Gastrocnemius medialis (tissue), 4 donors: ENCODE measurements around the gene TMCC1. TPM values are rescaled to one million over a fixed set of nuclear protein-coding genes. Genes with fewer than 3 reads are reported as not detected.
"Not testable (repeated sequence)": the region's sequence is repeated elsewhere in the genome, so short reads cannot be mapped to it uniquely, and the experiment has no call there.

Source experiments
- ATAC-seq, 2 donors: fragments of 150-250 bp; one replicate each; pipeline ENCODE4 v1.9.1; 2016
- DNase-seq, 2 donors: peaks; one replicate each; pipeline ENCODE4 v3.0.0-alpha.2; 2019
- H3K27ac ChIP-seq, 4 donors: fragments of 200-600 bp; sonication (generic); 1 replicate in 1 of 4; 2 replicates in 3 of 4; pipeline ENCODE4 v1.5.1; 2016 to 2018; ENCODE audit warnings: mild to moderate bottlenecking in 2 of 4, moderate library complexity in 1 of 4
- H3K27me3 ChIP-seq, 3 donors: fragments of 200-600 bp; sonication (generic) in 2 of 3; 1 replicate in 1 of 3; 2 replicates in 2 of 3; pipeline versions ENCODE4 v1.5.1 to v1.6.0; 2016 to 2019; ENCODE audit warnings: mild to moderate bottlenecking in 1 of 3, moderate library complexity in 1 of 3
- H3K36me3 ChIP-seq, 2 donors: fragments of 200-600 bp; sonication (generic) in 1 of 2; one replicate each; pipeline ENCODE4 v1.5.1; 2017 to 2018
- H3K4me1 ChIP-seq, 2 donors: fragments of 200-600 bp; sonication (generic) in 1 of 2; one replicate each; pipeline ENCODE4 v1.5.1; 2016 to 2017; ENCODE audit warnings: mild to moderate bottlenecking in 2 of 2
- H3K4me3 ChIP-seq, 4 donors: fragments of 200-600 bp; sonication (generic) in 3 of 4; 1 replicate in 1 of 4; 2 replicates in 3 of 4; pipeline ENCODE4 v1.5.1; 2016 to 2019; ENCODE audit warnings: mild to moderate bottlenecking in 2 of 4
- H3K9me3 ChIP-seq, 3 donors: fragments of 200-600 bp; sonication (generic) in 2 of 3; 1 replicate in 1 of 3; 2 replicates in 2 of 3; pipeline ENCODE4 v1.5.1; 2016 to 2019
- POLR2A ChIP-seq, 2 donors: fragments of 450-650 bp; IDR thresholded peaks; one replicate each; pipeline ENCODE4 v1.6.1; 2017; ENCODE audit warnings: antibody characterized with exemption in 2 of 2, mild to moderate bottlenecking in 2 of 2, moderate library complexity in 2 of 2
- in situ Hi-C, 4 donors: fragments of 200-750 bp; cut with MboI; loops; one replicate each; pipeline versions ENCODE4 v1.15.0 to v1.8.0; 2017; ENCODE audit warnings: low sequenced_read_pairs in 4 of 4
- intact Hi-C: fragments of 100-400 bp; cut with DNase I; formaldehyde crosslinking; loops from one replicate; pipeline ENCODE4 v1.15.1; 2023; ENCODE audit warnings: low total_unique reads
- total RNA-seq, 4 donors: library from RNA; depleted of rRNA; stranded (reverse); fragments of >200 nt; gene quantifications; one replicate each; pipeline versions ENCODE4 v1.1.0 to v1.2.3, GENCODE V29; 2016
- TF ChIP-seq, protein P1 (sequence below), 5 experiments: fragments of 450-650 bp in 3 of 5; fragments of 200-600 bp in 2 of 5; sonication (generic) in 2 of 5; IDR thresholded peaks in 4 of 5; conservative IDR thresholded peaks in 1 of 5; 1 replicate in 4 of 5; 2 replicates in 1 of 5; pipeline ENCODE4 v1.5.1; 2016 to 2019; ENCODE audit warnings: antibody characterized with exemption in 5 of 5, mild to moderate bottlenecking in 3 of 5, moderate library complexity in 3 of 5

The TMCC1 gene
- total RNA-seq, 4 donors from 2014 or later = 18.8 to 24.7 (median 20.2) TPM

GRCh38 chr3:129676985-129677384 is 216.5 kb downstream of the TMCC1 start:
- Histone ChIP-seq H3K27me3 (no peaks in the 10 kb centered on the region), H3K4me3 (no peak overlapping the region), H3K27ac (peak overlapping the region; percentile 59 to 74 (median 69)), H3K36me3 (no peaks in the 10 kb centered on the region), H3K4me1 (peaks cover 43 to 50% of the 10 kb centered on the region in 2 donors), H3K9me3 (no peaks in the 10 kb centered on the region)
- in situ Hi-C loops (no loop called here), intact Hi-C loops (no loop called here)
- DNase-seq = peak in 1 of 2 donors; percentile 48
- TF ChIP-seq, protein P1, sequence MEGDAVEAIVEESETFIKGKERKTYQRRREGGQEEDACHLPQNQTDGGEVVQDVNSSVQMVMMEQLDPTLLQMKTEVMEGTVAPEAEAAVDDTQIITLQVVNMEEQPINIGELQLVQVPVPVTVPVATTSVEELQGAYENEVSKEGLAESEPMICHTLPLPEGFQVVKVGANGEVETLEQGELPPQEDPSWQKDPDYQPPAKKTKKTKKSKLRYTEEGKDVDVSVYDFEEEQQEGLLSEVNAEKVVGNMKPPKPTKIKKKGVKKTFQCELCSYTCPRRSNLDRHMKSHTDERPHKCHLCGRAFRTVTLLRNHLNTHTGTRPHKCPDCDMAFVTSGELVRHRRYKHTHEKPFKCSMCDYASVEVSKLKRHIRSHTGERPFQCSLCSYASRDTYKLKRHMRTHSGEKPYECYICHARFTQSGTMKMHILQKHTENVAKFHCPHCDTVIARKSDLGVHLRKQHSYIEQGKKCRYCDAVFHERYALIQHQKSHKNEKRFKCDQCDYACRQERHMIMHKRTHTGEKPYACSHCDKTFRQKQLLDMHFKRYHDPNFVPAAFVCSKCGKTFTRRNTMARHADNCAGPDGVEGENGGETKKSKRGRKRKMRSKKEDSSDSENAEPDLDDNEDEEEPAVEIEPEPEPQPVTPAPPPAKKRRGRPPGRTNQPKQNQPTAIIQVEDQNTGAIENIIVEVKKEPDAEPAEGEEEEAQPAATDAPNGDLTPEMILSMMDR (IDR thresholded peaks at IDR 0.05 in 4 of 5, conservative IDR thresholded peaks at IDR 0.05 in 1 of 5) = no peak
- TF ChIP-seq POLR2A (IDR thresholded peaks at IDR 0.05) = no peak
- ATAC-seq = peak; percentile 65 to 73

DNA sequence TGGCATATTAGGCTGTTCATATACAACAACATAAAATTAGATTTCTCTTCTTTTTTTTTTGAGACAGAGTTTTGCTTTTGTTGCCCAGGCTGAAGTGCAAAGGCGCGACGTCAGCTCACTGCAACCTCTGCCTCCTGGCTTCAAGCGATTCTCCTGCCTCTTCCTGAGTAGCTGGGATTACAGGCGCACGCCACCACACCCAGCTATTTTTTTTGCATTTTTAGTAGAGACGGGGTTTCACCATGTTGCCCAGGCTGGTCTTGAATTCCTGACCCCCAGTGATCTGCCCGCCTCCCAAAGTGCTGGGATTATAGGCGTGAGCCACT is 218.8 kb downstream of the TMCC1 start:
- peaks cover 0 to 13% of the 10 kb centered on the region in 2 donors for H3K36me3 ChIP-seq
- H3K27me3 ChIP-seq, intact Hi-C loops, DNase-seq, in situ Hi-C loops, H3K9me3 ChIP-seq, H3K4me3 ChIP-seq, ATAC-seq: not testable (repeated sequence)
- peak overlapping the region; percentile 23 to 68 (median 47) for H3K27ac ChIP-seq
- peaks cover 39 to 70% of the 10 kb centered on the region in 2 donors for H3K4me1 ChIP-seq

DNA sequence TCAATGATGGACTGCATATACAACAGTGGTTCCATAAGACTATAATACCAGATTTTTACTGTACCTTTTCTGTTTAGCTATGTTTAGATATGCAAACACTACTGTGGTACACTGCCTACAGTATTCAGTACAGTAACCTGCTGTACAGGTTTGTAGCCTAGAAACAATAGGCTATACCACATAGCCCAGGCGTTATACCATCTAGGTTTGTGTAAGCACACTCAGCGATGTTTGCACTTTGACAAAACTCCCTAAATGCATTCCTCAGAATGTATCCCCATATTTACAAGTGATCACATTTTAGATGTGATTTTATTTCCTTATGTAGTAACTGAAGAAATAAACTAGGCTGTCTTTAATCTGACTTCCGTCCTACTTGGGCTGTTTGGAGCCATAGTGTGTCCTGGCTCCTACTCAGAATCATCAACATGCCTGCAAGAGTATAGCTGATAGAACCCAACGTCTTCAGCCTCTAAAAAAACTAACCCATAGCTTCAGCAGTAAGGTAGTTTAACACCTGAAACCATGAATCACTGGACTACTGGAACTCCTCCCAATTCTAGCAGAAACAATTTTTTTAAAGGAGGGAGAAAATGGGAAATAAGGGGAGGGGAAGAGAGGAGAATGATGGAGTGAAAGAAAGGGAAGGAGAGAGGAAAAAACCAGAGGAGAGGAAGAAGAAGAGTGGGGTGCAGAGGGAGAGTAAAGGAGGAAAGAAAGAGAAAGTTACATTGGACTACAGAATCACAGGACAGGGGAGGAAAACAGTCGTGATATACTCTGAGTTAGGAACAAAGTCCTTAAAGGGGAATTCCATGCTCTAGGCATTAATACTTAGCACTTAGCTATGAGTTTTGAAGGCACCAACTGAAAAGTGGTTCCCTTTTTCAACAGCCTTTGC is 219.4 kb downstream of the TMCC1 start:
- Histone ChIP-seq H3K36me3 (peaks cover 0 to 13% of the 10 kb centered on the region in 2 donors), H3K4me1 (peaks cover 42 to 65% of the 10 kb centered on the region in 2 donors), H3K27ac (peak overlapping the region; percentile 23 to 68 (median 47)), H3K9me3 (no peaks in the 10 kb centered on the region), H3K4me3 (no peak overlapping the region), H3K27me3 (no peaks in the 10 kb centered on the region)
- in situ Hi-C loops = no loop called here
- TF ChIP-seq, protein P1 (IDR thresholded peaks at IDR 0.05 in 4 of 5, conservative IDR thresholded peaks at IDR 0.05 in 1 of 5) = no peak
- no peak for TF ChIP-seq POLR2A (IDR thresholded peaks at IDR 0.05)
- no peak for ATAC-seq
- no peak for DNase-seq
- intact Hi-C loops = no loop called here

DNA sequence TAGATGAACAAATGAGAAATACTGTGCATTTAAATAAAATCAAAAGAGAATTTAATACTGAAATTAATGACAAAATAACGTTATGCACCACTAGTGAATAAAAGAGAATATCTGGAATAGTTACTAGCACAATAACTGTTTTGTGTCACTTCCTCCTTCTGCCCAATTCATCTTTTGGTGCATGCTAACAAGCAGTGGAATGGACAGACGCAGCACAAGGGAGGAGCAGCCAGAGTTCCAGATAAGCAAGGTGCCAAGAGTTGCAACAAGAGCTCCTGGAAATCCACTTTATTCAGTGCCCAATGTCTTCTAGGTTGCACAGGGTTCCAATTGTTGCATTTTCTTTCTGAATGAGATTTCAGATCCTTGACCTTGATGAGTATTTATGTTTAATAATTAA is 220.5 kb downstream of the TMCC1 start:
- H3K9me3 ChIP-seq = no peaks in the 10 kb centered on the region
- intact Hi-C loops = no loop called here
- TF ChIP-seq, protein P1 (IDR thresholded peaks at IDR 0.05 in 4 of 5, conservative IDR thresholded peaks at IDR 0.05 in 1 of 5) = no peak
- TF ChIP-seq POLR2A (IDR thresholded peaks at IDR 0.05) = no peak
- H3K27ac ChIP-seq = peak overlapping the region in 3 of 4 donors; percentile 5 to 24 (median 12)
- peaks cover 42 to 61% of the 10 kb centered on the region in 2 donors for H3K4me1 ChIP-seq
- DNase-seq = no peak
- in situ Hi-C loops = no loop called here
- H3K4me3 ChIP-seq = no peak overlapping the region
- ATAC-seq = no peak
- H3K36me3 ChIP-seq = peaks cover 0 to 17% of the 10 kb centered on the region in 2 donors
- H3K27me3 ChIP-seq = no peaks in the 10 kb centered on the region

GRCh38 chr3:129672412-129672811 is 221.1 kb downstream of the TMCC1 start:
- Histone ChIP-seq H3K4me3 (no peak overlapping the region), H3K4me1 (peaks cover 36 to 55% of the 10 kb centered on the region in 2 donors), H3K36me3 (peaks cover 0 to 17% of the 10 kb centered on the region in 2 donors), H3K27ac (peak overlapping the region; percentile 5 to 53 (median 28)), H3K27me3 (no peaks in the 10 kb centered on the region), H3K9me3 (no peaks in the 10 kb centered on the region)
- DNase-seq (no peak), ATAC-seq (no peak)
- intact Hi-C loops = no loop called here
- no peak for TF ChIP-seq POLR2A (IDR thresholded peaks at IDR 0.05)
- TF ChIP-seq, protein P1 (IDR thresholded peaks at IDR 0.05 in 4 of 5, conservative IDR thresholded peaks at IDR 0.05 in 1 of 5) = no peak
- in situ Hi-C loops = no loop called here
